Karpas-422 (cell line): Measurements from ENCODE around the gene AFAP1. TPM values are rescaled to one million over a fixed set of nuclear protein-coding genes. Genes with fewer than 3 reads are reported as not detected.

Experiments
- DNase-seq: peaks from one replicate; pipeline ENCODE4 v3.0.0-alpha.2; 2015
- H2AFZ ChIP-seq: fragments of 200-600 bp; sonication (generic); 2 replicates; pipeline ENCODE4 v1.6.1; 2014; ENCODE audit warnings: antibody characterized with exemption, low read length, mixed read lengths
- H3K27ac ChIP-seq: fragments of 200-600 bp; sonication (generic); 2 replicates; pipeline ENCODE4 v1.5.1; 2014; ENCODE audit warnings: mild to moderate bottlenecking, low read length, moderate library complexity
- H3K27me3 ChIP-seq: fragments of 200-600 bp; sonication (generic); 2 replicates; pipeline ENCODE4 v1.6.1; 2014; ENCODE audit warnings: low read length, mixed read lengths
- H3K36me3 ChIP-seq: fragments of 200-600 bp; sonication (generic); 2 replicates; pipeline ENCODE4 v1.6.1; 2014; ENCODE audit warnings: low read length, mixed read lengths; ENCODE audit not compliant: insufficient read depth
- H3K4me1 ChIP-seq: fragments of 200-600 bp; sonication (generic); 2 replicates; pipeline ENCODE4 v1.6.1; 2014; ENCODE audit warnings: mild to moderate bottlenecking, low read length, mixed read lengths
- H3K4me2 ChIP-seq: fragments of 200-600 bp; sonication (generic); 2 replicates; pipeline ENCODE4 v1.6.1; 2014; ENCODE audit warnings: low read length, low read depth, mild to moderate bottlenecking; ENCODE audit not compliant: poor library complexity, severe bottlenecking
- H3K4me3 ChIP-seq: fragments of 200-600 bp; sonication (generic); 2 replicates; pipeline ENCODE4 v1.5.1; 2014; ENCODE audit warnings: mild to moderate bottlenecking, antibody characterized with exemption, low read length, mixed read lengths
- H3K79me2 ChIP-seq: fragments of 200-600 bp; sonication (generic); 2 replicates; pipeline ENCODE4 v1.6.1; 2014; ENCODE audit warnings: mild to moderate bottlenecking, low read length, mixed read lengths
- H3K9ac ChIP-seq: fragments of 200-600 bp; sonication (generic); 2 replicates; pipeline ENCODE4 v1.6.0; 2014; ENCODE audit warnings: low read length
- H3K9me2 ChIP-seq: fragments of 200-600 bp; sonication (generic), shearing (Covaris generic); replicated peaks from 2 replicates; pipeline ENCODE4 v1.6.0; 2014; ENCODE audit warnings: mild to moderate bottlenecking, low read length, moderate library complexity; ENCODE audit not compliant: insufficient read depth
- H3K9me3 ChIP-seq: fragments of 300-700, 200-600 bp; sonication (generic); 2 replicates; pipeline ENCODE4 v1.6.1; 2014; ENCODE audit warnings: low read length, mixed read lengths
- H4K20me1 ChIP-seq: fragments of 200-600 bp; sonication (generic); 2 replicates; pipeline ENCODE4 v1.6.1; 2014; ENCODE audit warnings: mild to moderate bottlenecking, antibody characterized with exemption, low read length, low read depth; ENCODE audit not compliant: insufficient read depth
- total RNA-seq: library from RNA; depleted of rRNA; stranded (reverse); fragments of >200 nt; shearing (Covaris generic); gene quantifications from 2 replicates; pipeline ENCODE4 v1.2.3, GENCODE V29; 2014; ENCODE audit warnings: low replicate concordance

AFAP1 gene
- total RNA-seq, 1 experiment from 2014 or later: not detected

DNA sequence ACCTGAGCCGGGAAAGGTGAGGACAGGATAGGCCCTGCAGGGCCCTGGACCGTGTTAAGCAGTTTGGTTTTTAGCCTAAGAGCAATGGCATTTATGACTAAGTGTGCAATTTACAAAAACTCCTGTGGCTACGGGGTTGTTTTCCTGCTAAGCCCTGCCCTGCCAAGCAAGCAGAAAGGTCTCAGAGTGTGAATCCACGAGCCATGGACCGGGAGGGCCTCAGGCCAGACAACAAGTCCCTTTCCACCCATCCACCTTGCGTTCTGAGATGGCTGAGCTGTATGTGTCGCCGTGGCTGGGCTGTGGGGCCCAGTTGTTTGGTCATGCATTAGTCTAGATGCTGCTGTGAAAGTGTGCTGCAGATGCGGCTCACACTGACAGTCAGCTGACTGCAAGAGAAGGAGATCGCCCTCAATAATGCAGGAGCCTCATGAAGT lies 33.9 kb upstream of the AFAP1 start:
- no peaks in the 10 kb centered on the region for H3K79me2 ChIP-seq
- H2AFZ ChIP-seq: no peak overlapping the region
- H3K27ac ChIP-seq: no peak overlapping the region
- H3K36me3 ChIP-seq: no peaks in the 10 kb centered on the region
- no peak overlapping the region for H3K4me3 ChIP-seq
- no peak for DNase-seq
- no peak overlapping the region for H3K4me2 ChIP-seq
- H3K4me1 ChIP-seq: no peaks in the 10 kb centered on the region
- H3K9me3 ChIP-seq: no peaks in the 10 kb centered on the region
- H4K20me1 ChIP-seq: no peaks in the 10 kb centered on the region
- H3K9me2 ChIP-seq: no peaks in the 10 kb centered on the region
- H3K27me3 ChIP-seq: no peaks in the 10 kb centered on the region
- H3K9ac ChIP-seq: no peak overlapping the region

DNA sequence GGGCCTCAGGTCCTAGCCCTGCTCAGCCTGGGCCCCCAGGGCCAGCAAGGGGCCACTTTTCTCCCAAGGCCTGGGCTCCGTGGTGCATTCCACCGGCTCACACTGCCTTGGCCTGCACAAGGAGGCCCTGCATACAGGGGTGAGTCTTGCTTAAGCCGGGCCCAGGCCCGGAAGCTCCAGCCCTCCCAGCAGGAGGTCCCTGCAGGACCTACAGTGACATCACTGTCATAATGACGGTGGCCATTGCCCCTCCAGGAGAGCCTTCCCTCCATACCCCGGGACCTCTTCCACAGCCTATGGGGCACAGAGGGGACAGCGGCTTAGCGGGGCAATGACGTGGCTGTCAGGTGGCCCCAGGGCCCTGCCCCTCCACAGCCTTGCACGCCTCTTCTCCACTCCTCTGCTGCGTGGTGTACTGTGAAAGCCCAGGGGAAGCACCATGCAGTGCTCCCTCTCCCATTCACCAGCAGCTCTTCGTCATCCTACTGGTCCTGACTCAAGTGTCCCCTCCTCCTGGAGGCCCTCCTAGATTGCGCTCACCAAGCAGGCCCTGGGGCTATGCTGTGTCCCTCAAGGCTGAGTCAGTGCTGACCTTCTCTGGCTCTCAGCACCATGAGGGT lies 32.3 kb upstream of the AFAP1 start:
- Histone ChIP-seq H3K27me3 (no peaks in the 10 kb centered on the region), H3K9me2 (no peaks in the 10 kb centered on the region), H3K9ac (no peak overlapping the region), H3K27ac (no peak overlapping the region), H3K9me3 (no peaks in the 10 kb centered on the region), H2AFZ (no peak overlapping the region), H3K36me3 (no peaks in the 10 kb centered on the region), H3K79me2 (no peaks in the 10 kb centered on the region), H4K20me1 (no peaks in the 10 kb centered on the region), H3K4me2 (no peak overlapping the region), H3K4me1 (no peaks in the 10 kb centered on the region), H3K4me3 (no peak overlapping the region)
- no peak for DNase-seq

GRCh38 chr4:7971159-7971631 lies 31.5 kb upstream of the AFAP1 start:
- Histone ChIP-seq H3K79me2 (no peaks in the 10 kb centered on the region), H3K4me2 (no peak overlapping the region), H3K4me1 (no peaks in the 10 kb centered on the region), H3K9ac (no peak overlapping the region), H3K9me2 (no peaks in the 10 kb centered on the region), H3K36me3 (no peaks in the 10 kb centered on the region), H2AFZ (no peak overlapping the region), H4K20me1 (no peaks in the 10 kb centered on the region), H3K4me3 (no peak overlapping the region), H3K27ac (no peak overlapping the region), H3K9me3 (no peaks in the 10 kb centered on the region), H3K27me3 (no peaks in the 10 kb centered on the region)
- DNase-seq: no peak

GRCh38 chr4:7970361-7970946 lies 30.8 kb upstream of the AFAP1 start:
- Histone ChIP-seq H3K27ac (no peak overlapping the region), H2AFZ (no peak overlapping the region), H3K4me3 (no peak overlapping the region), H3K4me1 (no peaks in the 10 kb centered on the region), H3K4me2 (no peak overlapping the region), H3K9me2 (no peaks in the 10 kb centered on the region), H3K36me3 (no peaks in the 10 kb centered on the region), H3K9me3 (no peaks in the 10 kb centered on the region), H3K9ac (no peak overlapping the region), H3K27me3 (no peaks in the 10 kb centered on the region), H3K79me2 (no peaks in the 10 kb centered on the region), H4K20me1 (no peaks in the 10 kb centered on the region)
- no peak for DNase-seq

DNA sequence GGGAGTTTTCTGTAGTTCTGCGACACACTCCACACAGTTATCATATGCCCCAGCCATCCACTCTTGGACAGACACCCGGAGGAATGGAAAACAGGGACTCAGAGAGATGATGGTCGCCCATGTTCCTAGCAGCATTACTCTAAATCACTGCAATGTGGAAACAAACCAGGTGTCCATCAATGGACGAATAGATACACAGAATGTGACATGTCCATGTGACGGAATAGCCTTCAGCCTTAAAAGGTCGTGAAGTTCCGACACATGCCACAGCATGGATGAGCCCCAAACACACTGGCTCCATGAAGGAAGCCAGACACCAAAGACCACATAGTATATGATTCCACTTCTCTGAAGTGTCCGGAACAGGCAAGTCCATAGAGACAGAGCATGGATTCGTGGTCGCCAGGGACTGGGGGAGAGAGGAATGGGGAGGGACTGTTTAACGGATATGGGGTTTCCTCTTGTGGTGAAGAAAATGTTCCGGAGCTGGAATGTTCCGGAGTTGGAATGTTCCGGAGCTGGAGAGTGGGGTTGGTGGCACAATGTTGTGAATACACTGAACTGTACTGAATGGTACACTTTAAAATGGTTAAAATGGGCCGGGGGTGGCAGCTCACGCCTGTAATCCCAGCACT lies 28.7 kb upstream of the AFAP1 start:
- Histone ChIP-seq H3K4me2 (no peak overlapping the region), H3K9me2 (no peaks in the 10 kb centered on the region), H3K9ac (no peak overlapping the region), H3K79me2 (no peaks in the 10 kb centered on the region), H2AFZ (no peak overlapping the region), H3K27ac (no peak overlapping the region), H3K36me3 (no peaks in the 10 kb centered on the region), H3K4me1 (no peaks in the 10 kb centered on the region), H3K27me3 (no peaks in the 10 kb centered on the region), H3K9me3 (no peaks in the 10 kb centered on the region), H3K4me3 (no peak overlapping the region), H4K20me1 (no peaks in the 10 kb centered on the region)
- DNase-seq: no peak

DNA sequence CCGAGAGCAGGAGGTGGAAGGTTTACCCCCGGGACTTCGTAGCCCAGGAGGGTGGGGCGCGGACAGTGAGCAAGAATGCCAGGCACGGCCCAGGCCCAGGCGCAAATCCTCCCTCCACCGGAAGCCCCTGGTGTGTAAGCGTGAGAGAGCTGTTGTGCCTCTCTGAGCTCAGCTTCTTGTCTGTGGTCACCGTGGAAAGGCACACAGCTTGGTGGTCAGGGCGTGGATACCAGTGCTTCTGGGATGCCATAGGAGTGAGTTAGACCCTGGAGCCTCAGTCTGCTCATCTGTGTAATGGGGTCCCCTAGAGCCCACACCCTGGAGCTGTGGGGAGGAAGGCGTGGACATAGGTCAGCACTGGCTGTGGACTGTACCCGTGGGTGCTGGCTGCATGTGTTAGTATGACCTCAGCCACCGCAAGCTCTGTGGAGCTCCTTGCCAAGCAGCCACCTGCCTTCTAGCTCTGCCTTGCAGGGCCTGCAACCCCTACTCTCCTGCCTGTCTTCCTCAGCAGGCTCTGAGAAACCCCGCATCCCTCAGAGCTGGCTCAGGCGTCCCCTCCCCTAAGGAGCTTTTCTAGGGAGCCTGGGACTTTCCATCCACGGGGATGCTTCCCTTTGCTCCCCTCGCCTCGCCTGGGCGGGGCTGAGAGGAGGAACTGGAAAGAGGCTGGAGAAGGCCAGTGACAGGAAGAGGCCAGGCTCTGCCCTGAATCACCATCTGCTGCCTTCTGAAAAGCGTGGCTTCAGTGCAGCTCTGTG lies 28.0 kb upstream of the AFAP1 start:
- Histone ChIP-seq H3K4me1 (no peaks in the 10 kb centered on the region), H3K9ac (no peak overlapping the region), H4K20me1 (no peaks in the 10 kb centered on the region), H2AFZ (no peak overlapping the region), H3K36me3 (no peaks in the 10 kb centered on the region), H3K27ac (no peak overlapping the region), H3K9me3 (no peaks in the 10 kb centered on the region), H3K4me2 (no peak overlapping the region), H3K9me2 (no peaks in the 10 kb centered on the region), H3K4me3 (no peak overlapping the region), H3K79me2 (no peaks in the 10 kb centered on the region), H3K27me3 (no peaks in the 10 kb centered on the region)
- DNase-seq: no peak

GRCh38 chr4:7967063-7967440 lies 27.4 kb upstream of the AFAP1 start:
- Histone ChIP-seq H3K9me3 (no peaks in the 10 kb centered on the region), H3K27me3 (no peaks in the 10 kb centered on the region), H3K9me2 (no peaks in the 10 kb centered on the region), H4K20me1 (no peaks in the 10 kb centered on the region), H3K27ac (no peak overlapping the region), H3K4me2 (no peak overlapping the region), H3K9ac (no peak overlapping the region), H3K4me3 (no peak overlapping the region), H3K4me1 (no peaks in the 10 kb centered on the region), H2AFZ (no peak overlapping the region), H3K79me2 (no peaks in the 10 kb centered on the region), H3K36me3 (no peaks in the 10 kb centered on the region)
- DNase-seq: no peak
